Central memory CD8-positive, alpha-beta T cell (primary cell): ENCODE data around the gene CELF4.

Experiments
- ATAC-seq: fragments of 150-1000 bp; cut with Tn5 transposase; replicated peaks from 2 replicates; pipeline ENCODE4 v1.10.0; 2022; ENCODE audit warnings: mild to moderate bottlenecking, moderate FRiP score, moderate number of reproducible peaks; ENCODE audit not compliant: poor library complexity, severe bottlenecking; ENCODE audit errors: extremely low read depth
- DNase-seq, 2 donors: peaks; one replicate each; pipeline ENCODE4 v3.0.0; 2021; ENCODE audit warnings: low spot score in 2 of 2
- H3K27ac Mint-ChIP-seq: one replicate; pipeline ENCODE4 v1.8.0; 2022; ENCODE audit warnings: low read depth, mild to moderate bottlenecking, moderate library complexity, mixed read lengths
- H3K27me3 Mint-ChIP-seq: one replicate; pipeline ENCODE4 v1.8.0; 2022; ENCODE audit warnings: mixed read lengths
- H3K36me3 Mint-ChIP-seq: one replicate; pipeline ENCODE4 v1.8.0; 2022; ENCODE audit warnings: mild to moderate bottlenecking, moderate library complexity, mixed read lengths; ENCODE audit not compliant: insufficient read depth
- H3K4me1 Mint-ChIP-seq: one replicate; pipeline ENCODE4 v1.8.0; 2022; ENCODE audit warnings: mixed read lengths
- H3K4me3 Mint-ChIP-seq: one replicate; pipeline ENCODE4 v1.8.0; 2022; ENCODE audit warnings: mild to moderate bottlenecking, moderate library complexity, mixed read lengths
- H3K9me3 Mint-ChIP-seq: one replicate; pipeline ENCODE4 v1.8.0; 2022; ENCODE audit warnings: mixed read lengths

Gene CELF4

GRCh38 chr18:37385846-37386778, 179.5 kb downstream of the CELF4 start:
- peaks cover 12% of the 10 kb centered on the region for H3K27me3 Mint-ChIP-seq
- DNase-seq (no peak), ATAC-seq (no peak)
- no peak overlapping the region for H3K27ac Mint-ChIP-seq
- no peaks in the 10 kb centered on the region for H3K9me3 Mint-ChIP-seq
- no peaks in the 10 kb centered on the region for H3K36me3 Mint-ChIP-seq
- no peak overlapping the region for H3K4me3 Mint-ChIP-seq
- no peaks in the 10 kb centered on the region for H3K4me1 Mint-ChIP-seq

DNA sequence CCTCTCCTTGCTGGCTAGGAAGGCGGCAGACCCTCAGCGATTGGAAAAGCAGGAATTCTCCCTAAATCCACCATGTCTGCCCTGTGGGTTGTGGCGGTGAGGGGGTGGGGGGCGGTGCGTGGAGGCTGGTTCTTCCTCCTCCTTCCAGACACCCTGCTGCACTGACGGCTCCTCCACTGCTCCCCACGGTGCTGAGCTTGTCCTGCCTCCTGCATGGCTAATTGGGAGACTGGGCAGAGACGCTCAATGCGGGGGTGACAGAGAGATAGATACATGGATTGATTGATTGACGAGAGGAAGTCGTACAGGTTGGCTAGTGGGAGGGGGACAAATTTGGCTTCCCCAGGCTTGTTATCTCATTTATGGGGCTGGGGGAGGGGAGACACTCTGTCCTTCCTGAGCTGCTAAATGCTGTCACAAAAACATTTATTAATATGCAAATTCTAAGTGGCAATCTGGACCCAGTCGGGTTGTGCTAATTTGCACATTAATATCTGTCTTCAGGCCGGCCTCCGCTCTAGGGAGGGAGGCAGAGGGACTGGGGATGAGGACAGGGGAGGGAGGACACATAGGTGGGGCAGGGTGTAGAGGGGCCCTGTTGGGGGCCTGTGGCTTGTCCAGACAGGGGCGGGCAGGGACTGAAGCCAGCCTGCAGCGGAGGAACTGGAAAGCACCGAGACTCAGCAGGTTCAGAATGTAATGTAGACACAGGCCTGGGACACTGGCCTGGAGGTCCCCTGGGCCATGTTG, 181.6 kb downstream of the CELF4 start:
- Mint-ChIP-seq H3K9me3 (no peaks in the 10 kb centered on the region), H3K4me3 (no peak overlapping the region), H3K36me3 (no peaks in the 10 kb centered on the region), H3K27ac (no peak overlapping the region), H3K4me1 (no peaks in the 10 kb centered on the region), H3K27me3 (peaks cover 1% of the 10 kb centered on the region)
- ATAC-seq (no peak), DNase-seq (no peak)

DNA sequence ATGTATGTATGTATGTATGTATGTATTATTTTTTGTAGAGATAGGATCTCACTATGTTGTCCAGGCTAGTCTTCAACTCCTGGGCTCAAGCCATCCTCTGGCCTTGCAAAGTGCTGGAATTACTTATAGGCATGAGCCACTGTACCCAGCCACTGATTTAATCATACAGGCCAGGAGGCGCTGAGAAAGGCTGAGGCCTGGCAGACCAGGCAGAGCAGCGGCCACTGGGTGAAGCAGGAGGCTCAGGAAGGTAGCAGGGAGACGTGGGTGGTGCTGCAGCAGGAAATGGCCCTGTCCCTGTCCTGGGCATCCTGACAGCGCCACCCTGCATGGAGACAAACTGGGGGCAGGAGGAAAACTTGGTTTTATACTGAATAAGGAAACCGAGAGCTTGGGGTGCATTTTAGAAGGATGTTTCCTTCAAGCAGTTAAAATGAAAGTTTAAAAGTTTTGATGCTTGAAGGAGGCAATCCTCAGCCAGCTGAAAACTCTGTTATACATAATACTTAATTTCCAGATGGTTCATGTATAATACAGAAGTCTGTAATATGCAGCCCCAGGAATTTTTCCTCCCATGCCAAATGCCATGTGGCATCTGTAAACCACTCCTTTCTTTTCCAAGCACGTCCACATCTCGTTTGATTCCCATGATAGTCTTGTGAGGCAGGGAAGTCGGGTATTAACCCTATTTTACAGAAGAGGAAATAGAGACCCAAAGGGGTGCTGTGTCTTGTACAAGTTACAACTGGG, 182.4 kb downstream of the CELF4 start:
- H3K4me1 Mint-ChIP-seq: no peaks in the 10 kb centered on the region
- no peak overlapping the region for H3K27ac Mint-ChIP-seq
- H3K27me3 Mint-ChIP-seq: no peaks in the 10 kb centered on the region

DNA sequence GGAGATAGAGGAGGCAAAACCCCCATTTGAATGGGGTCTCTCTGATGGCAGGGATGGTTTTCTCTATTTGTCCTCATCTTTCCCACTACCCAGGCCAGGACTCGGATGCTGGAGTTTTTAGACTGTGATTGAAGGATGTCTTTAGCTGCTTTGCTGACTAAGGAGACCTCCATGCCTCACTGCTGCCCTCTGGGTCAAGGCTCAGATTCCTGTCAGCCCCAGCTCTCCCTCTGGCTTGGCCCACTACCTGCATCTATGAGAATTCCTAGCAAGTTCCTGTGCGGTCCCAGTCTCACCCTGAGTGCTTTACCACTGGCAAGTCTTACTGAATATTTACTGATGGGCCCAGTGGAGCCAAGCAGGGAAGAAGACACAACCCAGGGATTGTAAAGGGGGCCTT, 184.0 kb downstream of the CELF4 start:
- Mint-ChIP-seq H3K4me3 (no peak overlapping the region), H3K9me3 (no peaks in the 10 kb centered on the region), H3K36me3 (no peaks in the 10 kb centered on the region), H3K27me3 (no peaks in the 10 kb centered on the region), H3K4me1 (no peaks in the 10 kb centered on the region), H3K27ac (no peak overlapping the region)
- DNase-seq (no peak), ATAC-seq (no peak)

More for the DNA sequence above, 182.4 kb downstream of the CELF4 start:
- Mint-ChIP-seq H3K9me3 (no peaks in the 10 kb centered on the region), H3K36me3 (no peaks in the 10 kb centered on the region), H3K4me3 (no peak overlapping the region)
- no peak for DNase-seq
- ATAC-seq: no peak

DNA sequence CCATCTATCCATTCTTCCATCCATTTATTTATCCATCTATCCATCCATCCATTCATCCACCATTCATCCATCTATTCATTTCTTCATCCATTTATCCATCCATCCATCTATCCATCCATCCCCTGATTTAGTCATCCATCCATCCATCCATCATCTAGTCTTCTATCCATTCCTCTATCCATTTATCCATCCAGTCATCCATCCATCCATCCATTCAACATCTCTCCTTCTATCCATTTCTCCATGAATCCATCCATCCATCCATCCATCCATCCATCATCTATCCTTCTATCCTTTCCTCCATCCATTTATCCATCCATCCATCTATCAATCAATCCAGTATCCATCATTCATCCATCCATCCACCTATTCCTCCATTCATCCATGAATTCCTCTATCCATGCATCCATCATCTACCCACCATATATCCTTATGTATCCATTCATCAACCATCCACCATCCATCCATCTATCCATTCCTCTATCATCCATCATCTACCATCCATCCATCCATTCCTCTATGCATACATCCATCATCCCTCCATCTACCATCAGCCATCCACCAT, 185.0 kb downstream of the CELF4 start:
- DNase-seq (no peak), ATAC-seq (no peak)
- H3K9me3 Mint-ChIP-seq: no peaks in the 10 kb centered on the region
- H3K27ac Mint-ChIP-seq: no peak overlapping the region
- no peaks in the 10 kb centered on the region for H3K27me3 Mint-ChIP-seq
- no peaks in the 10 kb centered on the region for H3K4me1 Mint-ChIP-seq
- no peak overlapping the region for H3K4me3 Mint-ChIP-seq
- no peaks in the 10 kb centered on the region for H3K36me3 Mint-ChIP-seq

DNA sequence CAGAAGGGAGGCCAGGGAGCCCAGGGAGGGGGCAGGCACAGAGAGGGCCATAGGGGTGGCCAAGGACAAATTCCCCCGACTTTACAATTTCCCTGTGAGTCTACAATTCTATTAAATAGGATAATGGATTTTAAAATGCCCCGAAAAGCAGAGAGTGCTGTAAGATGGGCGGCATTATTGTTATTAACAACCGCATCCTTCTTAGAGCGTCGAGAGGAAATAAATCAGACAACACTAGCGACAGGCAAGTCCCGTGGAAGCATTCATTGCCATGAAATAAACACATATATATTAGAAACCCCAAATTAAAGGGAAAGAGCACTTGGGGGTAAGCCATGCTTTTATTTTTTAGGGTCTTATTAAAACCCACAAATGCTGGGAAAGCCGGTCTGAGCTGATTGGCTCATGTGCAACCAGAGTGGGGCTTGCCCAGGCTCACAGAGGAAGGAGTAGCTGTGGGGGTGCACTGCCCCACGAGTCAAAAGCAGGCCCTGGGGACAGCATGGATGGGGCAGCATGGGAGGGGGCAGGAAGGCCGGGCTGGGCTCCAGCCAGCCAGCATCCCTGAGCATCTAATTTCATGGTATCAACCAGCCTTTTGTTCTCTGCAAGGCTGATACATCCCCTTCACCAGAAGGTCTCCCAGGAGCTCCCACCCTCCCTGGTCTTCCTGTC, 187.1 kb downstream of the CELF4 start:
- no peak overlapping the region for H3K4me3 Mint-ChIP-seq
- H3K27me3 Mint-ChIP-seq: no peaks in the 10 kb centered on the region
- no peaks in the 10 kb centered on the region for H3K36me3 Mint-ChIP-seq
- H3K4me1 Mint-ChIP-seq: no peaks in the 10 kb centered on the region
- no peak overlapping the region for H3K27ac Mint-ChIP-seq
- ATAC-seq: no peak
- no peak for DNase-seq
- no peaks in the 10 kb centered on the region for H3K9me3 Mint-ChIP-seq

DNA sequence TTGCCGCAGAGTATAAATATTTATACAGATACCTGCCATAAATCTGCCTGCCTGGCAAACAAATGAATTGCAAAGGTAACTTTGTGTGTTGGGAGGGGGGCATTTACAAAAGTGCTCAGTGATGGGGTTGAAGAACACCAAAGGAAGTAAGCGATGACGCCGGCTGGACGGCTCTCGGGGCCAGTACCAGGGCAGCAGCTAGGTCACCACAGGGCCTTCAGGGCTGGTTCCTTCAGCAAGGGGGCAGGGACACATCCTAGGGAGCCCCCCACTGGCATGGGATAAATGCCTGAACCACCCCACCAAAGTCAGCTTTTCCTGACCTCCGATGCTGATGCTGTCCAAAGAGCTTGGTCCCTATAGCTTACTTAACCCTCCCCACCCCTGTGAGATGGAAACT, 190.4 kb downstream of the CELF4 start:
- Mint-ChIP-seq H3K9me3 (no peaks in the 10 kb centered on the region), H3K36me3 (no peaks in the 10 kb centered on the region), H3K27me3 (peaks cover under 1% of the 10 kb centered on the region), H3K4me3 (no peak overlapping the region), H3K4me1 (no peaks in the 10 kb centered on the region), H3K27ac (no peak overlapping the region)
- DNase-seq (no peak), ATAC-seq (no peak)

- Mint-ChIP-seq H3K4me1 (no peaks in the 10 kb centered on the region), H3K27ac (no peak overlapping the region), H3K4me3 (no peak overlapping the region), H3K9me3 (no peaks in the 10 kb centered on the region), H3K36me3 (no peaks in the 10 kb centered on the region), H3K27me3 (peaks cover 55% of the 10 kb centered on the region)
- DNase-seq (no peak), ATAC-seq (no peak)
Measured at GRCh38 chr18:37368110-37368954, 197.3 kb downstream of the CELF4 start.

DNA sequence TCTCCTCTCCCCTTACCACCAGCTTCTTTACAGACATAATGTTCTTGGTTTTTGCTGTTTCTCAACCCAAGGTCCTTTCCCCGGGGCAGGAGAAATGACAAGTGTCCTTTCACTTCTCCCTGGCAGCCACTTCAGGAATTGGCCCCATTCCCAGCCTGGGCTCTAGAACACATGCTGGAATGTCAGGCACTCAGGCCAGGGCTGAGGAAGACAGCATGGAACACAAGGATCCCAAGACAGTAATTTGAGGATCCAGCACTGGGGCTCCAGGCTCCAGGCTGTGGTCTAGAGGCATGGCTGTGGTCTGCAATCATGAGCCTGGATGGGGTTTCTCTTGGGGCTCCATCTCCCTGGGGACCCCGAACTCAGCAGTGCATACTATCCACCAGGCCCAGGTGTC, 201.4 kb downstream of the CELF4 start:
- no peaks in the 10 kb centered on the region for H3K9me3 Mint-ChIP-seq
- ATAC-seq: no peak
- peaks cover 1% of the 10 kb centered on the region for H3K36me3 Mint-ChIP-seq
- H3K27me3 Mint-ChIP-seq: peaks cover 64% of the 10 kb centered on the region
- H3K4me1 Mint-ChIP-seq: no peaks in the 10 kb centered on the region
- no peak overlapping the region for H3K27ac Mint-ChIP-seq
- no peak overlapping the region for H3K4me3 Mint-ChIP-seq
- DNase-seq: no peak

DNA sequence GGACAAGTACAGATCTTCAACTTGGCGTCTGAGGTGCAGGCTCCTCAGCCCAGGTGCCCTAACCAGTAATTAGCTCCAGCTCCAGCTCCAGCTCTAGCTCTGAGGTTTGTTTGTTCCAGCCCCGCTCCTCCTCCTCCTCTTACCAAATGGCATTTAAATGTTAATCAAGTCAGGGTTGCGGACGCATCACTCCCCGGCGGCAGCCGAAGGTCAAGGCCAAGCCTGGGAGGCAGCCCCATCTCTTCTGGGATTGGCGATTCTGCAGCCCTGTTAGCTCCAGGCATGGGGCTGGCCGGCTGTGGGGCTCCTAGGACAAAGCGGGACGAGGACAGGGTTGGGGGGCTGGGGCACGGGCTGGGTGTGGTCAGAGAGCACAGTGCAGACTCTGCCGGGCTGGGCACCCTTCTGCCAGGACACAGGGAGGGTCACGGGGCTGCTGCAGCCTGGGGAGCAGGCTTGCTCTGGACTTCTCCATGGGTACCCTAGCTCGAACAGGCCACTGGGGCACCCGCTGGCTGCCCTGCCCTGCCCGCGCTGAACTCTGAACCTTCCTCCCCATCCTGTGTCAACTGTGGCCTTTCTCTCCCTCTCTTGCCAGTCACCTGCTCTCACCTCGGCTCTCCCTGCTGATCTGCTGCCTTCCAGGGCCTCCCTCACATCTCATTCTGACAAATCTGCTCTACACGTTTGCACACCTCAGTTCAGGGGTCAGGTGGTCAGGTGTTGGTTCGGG, 203.3 kb downstream of the CELF4 start:
- H3K4me3 Mint-ChIP-seq: no peak overlapping the region
- H3K36me3 Mint-ChIP-seq: peaks cover 1% of the 10 kb centered on the region
- H3K4me1 Mint-ChIP-seq: no peaks in the 10 kb centered on the region
- H3K9me3 Mint-ChIP-seq: no peaks in the 10 kb centered on the region
- no peak for DNase-seq
- H3K27ac Mint-ChIP-seq: no peak overlapping the region
- no peak for ATAC-seq
- peaks cover 51% of the 10 kb centered on the region for H3K27me3 Mint-ChIP-seq
